ENCODE measurements around the gene OLFML1. TPM values are rescaled to one million over a fixed set of nuclear protein-coding genes. Genes with fewer than 3 reads are reported as not detected.

OLFML1 gene
- total RNA-seq, 4 donors from 2014 or later, result 5.0 to 111 (median 23.8) TPM

DNA sequence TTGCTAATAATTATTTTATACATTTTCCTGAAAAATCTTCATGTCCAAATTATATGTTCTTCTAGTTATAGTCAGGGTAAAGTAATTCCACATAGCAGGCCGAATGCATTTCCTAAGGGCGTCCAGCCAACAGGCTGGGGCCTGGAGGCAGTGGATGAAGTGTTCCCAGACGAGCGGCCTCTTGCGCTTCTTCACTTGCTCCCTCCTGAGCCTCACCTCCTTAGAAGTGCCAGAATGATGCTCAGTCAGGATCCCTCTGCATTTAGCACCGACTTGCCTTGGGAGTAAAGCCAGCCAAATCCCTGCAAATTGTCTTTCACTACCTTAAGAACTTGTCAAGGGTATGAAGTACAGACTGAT is 1.5 kb downstream of the OLFML1 start:
- Histone ChIP-seq H3K4me3 (peak overlapping the region; percentile 4 to 32), H3K27me3 (no peaks in the 10 kb centered on the region), H3K36me3 (no peaks in the 10 kb centered on the region), H3K4me1 (peaks cover 0 to 6% of the 10 kb centered on the region in 2 donors), H3K27ac (peak overlapping the region; percentile 53 to 68), H3K9me3 (no peaks in the 10 kb centered on the region)
- intact Hi-C loops (cut with DNase I; ENCODE audit: low total_unique reads), result no loop called here
- peak; percentile 37 to 46 for DNase-seq
- TF ChIP-seq CTCF (IDR thresholded peaks at IDR 0.05) (no peak), POLR2A (IDR thresholded peaks at IDR 0.05) (no peak)

DNA sequence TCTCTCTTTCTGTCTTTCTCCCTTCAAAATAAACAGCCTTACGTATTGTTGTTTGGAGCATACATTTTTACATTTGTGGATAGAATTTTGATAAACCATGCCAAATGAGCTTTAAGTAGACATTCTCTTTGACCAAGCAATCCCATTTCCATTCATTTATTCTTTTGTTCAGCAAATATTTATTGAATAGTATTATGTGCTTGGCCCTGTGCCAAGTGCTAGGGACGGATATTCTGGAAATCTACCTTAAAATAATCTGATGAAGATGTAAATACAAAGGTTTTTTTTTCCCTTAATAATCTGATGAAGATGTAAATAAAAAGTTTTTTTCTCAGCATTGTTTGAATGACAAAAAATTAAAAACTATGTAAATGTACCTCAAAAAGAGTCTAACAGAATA is 2.1 kb downstream of the OLFML1 start:
- intact Hi-C loops (cut with DNase I; ENCODE audit: low total_unique reads), result no loop called here
- no peak for DNase-seq
- Histone ChIP-seq H3K27me3 (no peaks in the 10 kb centered on the region), H3K36me3 (no peaks in the 10 kb centered on the region), H3K27ac (no peak overlapping the region), H3K4me3 (peak overlapping the region; percentile 4 to 32), H3K9me3 (no peaks in the 10 kb centered on the region), H3K4me1 (peaks cover 0 to 6% of the 10 kb centered on the region in 2 donors)
- TF ChIP-seq POLR2A (IDR thresholded peaks at IDR 0.05), result no peak
- no peak for TF ChIP-seq CTCF (IDR thresholded peaks at IDR 0.05)

DNA sequence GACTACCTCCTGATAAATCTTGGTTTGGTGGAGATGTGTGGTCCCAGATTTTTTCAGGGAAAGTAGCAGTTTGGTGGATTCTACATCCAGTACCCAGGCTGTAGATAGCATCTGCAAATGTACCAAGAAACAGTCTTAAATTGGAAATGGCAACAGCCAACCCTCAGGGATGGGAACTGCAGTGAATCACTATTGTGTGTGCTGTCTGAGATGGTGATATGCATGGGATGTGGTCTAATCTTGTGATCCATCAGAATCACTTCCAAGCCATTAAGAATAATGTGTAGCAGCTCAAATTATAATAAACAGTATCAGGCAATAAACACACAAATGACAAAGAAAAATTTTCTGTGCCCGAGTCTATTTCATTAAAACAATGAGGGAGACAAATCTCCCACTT is 3.4 kb downstream of the OLFML1 start:
- intact Hi-C loops (cut with DNase I; ENCODE audit: low total_unique reads), result no loop called here

DNA sequence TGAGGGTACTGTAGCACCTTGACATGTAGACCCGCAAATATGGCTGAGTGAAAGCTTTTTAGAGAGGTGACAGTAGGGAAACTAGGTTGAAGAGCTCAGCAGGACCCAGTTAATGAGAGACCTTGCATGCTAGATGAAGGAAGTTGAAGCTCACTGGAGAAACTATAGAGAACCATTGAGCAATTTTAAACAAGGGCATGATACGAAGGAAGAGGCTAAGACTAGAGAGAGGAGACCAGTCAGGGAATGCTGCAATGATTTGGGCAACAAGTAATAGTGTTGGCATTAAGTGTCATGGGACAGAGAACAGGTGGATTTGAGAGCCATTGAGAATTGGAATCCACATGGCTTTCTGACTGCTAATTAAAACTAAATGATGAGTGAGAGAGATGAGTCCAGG is 4.1 kb downstream of the OLFML1 start:
- TF ChIP-seq CTCF (IDR thresholded peaks at IDR 0.05), result no peak
- TF ChIP-seq POLR2A (IDR thresholded peaks at IDR 0.05), result no peak
- Histone ChIP-seq H3K4me3 (no peak overlapping the region), H3K9me3 (no peaks in the 10 kb centered on the region), H3K27me3 (no peaks in the 10 kb centered on the region), H3K36me3 (no peaks in the 10 kb centered on the region), H3K4me1 (peaks cover 0 to 6% of the 10 kb centered on the region in 2 donors), H3K27ac (peak overlapping the region in 1 of 2 donors; percentile 43)
- intact Hi-C loops (cut with DNase I; ENCODE audit: low total_unique reads), result no loop called here
- no peak for DNase-seq

More for the DNA sequence above, 3.4 kb downstream of the OLFML1 start:
- Histone ChIP-seq H3K27me3 (no peaks in the 10 kb centered on the region), H3K4me3 (no peak overlapping the region), H3K9me3 (no peaks in the 10 kb centered on the region), H3K4me1 (peaks cover 0 to 6% of the 10 kb centered on the region in 2 donors), H3K27ac (no peak overlapping the region), H3K36me3 (no peaks in the 10 kb centered on the region)
- no peak for DNase-seq
- TF ChIP-seq CTCF (IDR thresholded peaks at IDR 0.05) (no peak), POLR2A (IDR thresholded peaks at IDR 0.05) (no peak)

DNA sequence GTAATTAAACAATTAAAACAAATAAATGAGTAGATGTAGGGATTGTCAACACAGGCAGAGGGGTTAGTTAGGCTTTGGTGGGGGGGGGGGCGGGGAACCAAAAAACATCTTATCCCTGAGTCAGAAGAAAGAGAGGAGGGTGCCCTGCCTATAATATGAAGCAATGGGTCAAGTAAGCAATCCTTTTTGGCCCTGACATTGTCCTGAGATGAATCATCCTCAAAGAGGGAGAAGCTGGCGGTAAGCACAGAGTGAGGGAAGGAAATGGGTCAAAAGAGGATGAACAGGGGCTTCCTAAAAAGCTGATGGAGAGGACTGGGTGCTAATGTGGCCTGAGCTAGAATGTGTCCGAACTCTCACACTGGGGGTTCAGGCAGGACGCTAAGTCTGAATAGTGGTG is 4.7 kb downstream of the OLFML1 start:
- intact Hi-C loops (cut with DNase I; ENCODE audit: low total_unique reads), result no loop called here
- DNase-seq, result peak in 1 of 2 donors; percentile 51
- peaks cover 0 to 6% of the 10 kb centered on the region in 2 donors for H3K4me1 ChIP-seq
- H3K4me3 ChIP-seq, result no peak overlapping the region
- H3K27me3 ChIP-seq, result no peaks in the 10 kb centered on the region
- peak overlapping the region in 1 of 2 donors; percentile 71 for H3K27ac ChIP-seq
- TF ChIP-seq POLR2A (IDR thresholded peaks at IDR 0.05), result no peak
- no peak for TF ChIP-seq CTCF (IDR thresholded peaks at IDR 0.05)
- no peaks in the 10 kb centered on the region for H3K36me3 ChIP-seq
- no peaks in the 10 kb centered on the region for H3K9me3 ChIP-seq

Measured in uterus (tissue), 4 donors.